HepG2 (cell line): ENCODE data around the gene IFITM10. TPM values are rescaled to one million over a fixed set of nuclear protein-coding genes. Genes with fewer than 3 reads are reported as not detected.

Experiments used
- SP140L ChIP-seq: sonication (generic); formaldehyde crosslinking; IDR thresholded peaks from 2 replicates; pipeline ENCODE4 v1.4.0; 2020; ENCODE audit warnings: missing genetic modification reagents, borderline replicate concordance
- TAF15 ChIP-seq: fragments of 200-400 bp; formaldehyde crosslinking; IDR thresholded peaks from one replicate; pipeline ENCODE4 v1.6.1; 2018; ENCODE audit warnings: mild to moderate bottlenecking, low read depth, low read length; ENCODE audit not compliant: poor library complexity, severe bottlenecking
- ZBTB37 ChIP-seq: sonication (generic); formaldehyde crosslinking; IDR thresholded peaks from 2 replicates; pipeline ENCODE4 v1.4.0; 2020; ENCODE audit warnings: mild to moderate bottlenecking, missing genetic modification reagents
- ZFP91 ChIP-seq: sonication (generic); formaldehyde crosslinking; IDR thresholded peaks from 2 replicates; pipeline ENCODE4 v1.9.0; 2022; ENCODE audit warnings: missing genetic modification reagents, mild to moderate bottlenecking, borderline replicate concordance
- ZNF138 ChIP-seq: sonication (generic); formaldehyde crosslinking; IDR thresholded peaks from 2 replicates; pipeline ENCODE4 v1.5.0; 2020; ENCODE audit warnings: mild to moderate bottlenecking, low read depth, missing genetic modification reagents
- ZNF224 ChIP-seq: sonication (generic); formaldehyde crosslinking; IDR thresholded peaks from 2 replicates; pipeline ENCODE4 v1.5.0; 2020; ENCODE audit warnings: mild to moderate bottlenecking, missing genetic modification reagents
- ZNF552 ChIP-seq: sonication (generic); formaldehyde crosslinking; IDR thresholded peaks from 2 replicates; pipeline ENCODE4 v1.9.0; 2022; ENCODE audit warnings: missing genetic modification reagents, mild to moderate bottlenecking, borderline replicate concordance
- polyA plus RNA-seq, 8 experiments: library from polyadenylated mRNA; depleted of rRNA in 3 of 8; stranded (reverse) in 7 of 8; unstranded in 1 of 8; fragments of >200 nt; fragmentation: Illumina TruSeq in 4 of 8; extraction: Trizol in 4 of 8; gene quantifications; 2 replicates each; pipeline versions ENCODE4 v1.2.1 to v1.2.3, GENCODE V29; 2011 to 2016; ENCODE audit warnings: low read depth in 4 of 8, missing spikeins in 1 of 8, mixed read lengths in 1 of 8; ENCODE audit not compliant: insufficient read depth in 1 of 8
- total RNA-seq, 5 experiments: library from RNA; depleted of rRNA; stranded (reverse); fragments of >200 nt; fragmentation: Illumina TruSeq; extraction: Trizol; gene quantifications; 2 replicates each; pipeline ENCODE4 v1.2.3, GENCODE V29; 2016; ENCODE audit warnings: low read depth in 1 of 5
- TF ChIP-seq, protein P1 (sequence below): sonication (generic); formaldehyde crosslinking; IDR thresholded peaks from 2 replicates; pipeline ENCODE4 v1.5.0; 2020; ENCODE audit warnings: missing genetic modification reagents, mild to moderate bottlenecking, borderline replicate concordance
- TF ChIP-seq, protein P2 (sequence below): sonication (generic); formaldehyde crosslinking; conservative IDR thresholded peaks from 2 replicates; pipeline ENCODE4 v1.4.0; 2020; ENCODE audit warnings: mild to moderate bottlenecking, missing genetic modification reagents, moderate library complexity
- TF ChIP-seq, protein P3 (sequence below): sonication (generic); formaldehyde crosslinking; IDR thresholded peaks from 2 replicates; pipeline ENCODE4 v1.5.0; 2020; ENCODE audit warnings: mild to moderate bottlenecking, missing genetic modification reagents, moderate library complexity
- TF ChIP-seq, protein P4 (sequence below): sonication (generic); formaldehyde crosslinking; IDR thresholded peaks from 2 replicates; pipeline ENCODE4 v1.8.0; 2022; ENCODE audit warnings: missing genetic modification reagents, mild to moderate bottlenecking, moderate library complexity, borderline replicate concordance

IFITM10 gene
- total and polyA plus RNA-seq, 2 of the 13 experiments (the other 11 are each of a cell fraction or from before 2014, with no cell fraction given), result 0.09 to 0.13 TPM

DNA sequence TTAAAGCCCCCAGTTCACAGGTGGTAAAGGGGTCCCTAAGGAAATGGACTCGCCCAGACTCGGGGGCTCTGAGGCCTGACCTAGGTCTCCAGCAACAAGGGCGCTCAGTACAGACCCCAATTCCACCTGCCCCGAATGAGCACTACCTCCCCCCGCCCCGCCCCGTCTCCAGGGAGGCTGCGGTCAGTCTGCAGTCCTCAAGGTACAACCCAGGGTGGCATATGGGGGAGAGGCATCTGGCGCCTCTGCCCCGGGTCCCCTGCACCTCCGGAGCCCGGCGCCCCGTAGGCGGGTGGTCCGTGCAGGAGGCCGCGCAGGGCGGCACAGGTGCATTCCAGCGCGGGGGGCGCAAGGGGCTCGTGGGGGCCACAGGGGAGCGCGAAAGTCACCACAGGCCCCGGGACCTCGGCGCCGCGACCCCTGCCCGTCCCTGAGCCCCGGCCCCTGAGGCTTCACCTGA is 13.0 kb upstream of the IFITM10 start (continued):
- TF ChIP-seq, protein P1, sequence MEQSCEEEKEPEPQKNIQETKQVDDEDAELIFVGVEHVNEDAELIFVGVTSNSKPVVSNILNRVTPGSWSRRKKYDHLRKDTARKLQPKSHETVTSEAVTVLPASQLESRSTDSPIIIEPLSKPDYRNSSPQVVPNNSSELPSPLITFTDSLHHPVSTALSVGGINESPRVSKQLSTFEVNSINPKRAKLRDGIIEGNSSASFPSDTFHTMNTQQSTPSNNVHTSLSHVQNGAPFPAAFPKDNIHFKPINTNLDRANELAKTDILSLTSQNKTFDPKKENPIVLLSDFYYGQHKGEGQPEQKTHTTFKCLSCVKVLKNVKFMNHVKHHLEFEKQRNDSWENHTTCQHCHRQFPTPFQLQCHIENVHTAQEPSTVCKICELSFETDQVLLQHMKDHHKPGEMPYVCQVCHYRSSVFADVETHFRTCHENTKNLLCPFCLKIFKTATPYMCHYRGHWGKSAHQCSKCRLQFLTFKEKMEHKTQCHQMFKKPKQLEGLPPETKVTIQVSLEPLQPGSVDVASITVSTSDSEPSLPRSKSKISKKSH (CRISPR knock-in tag), result 0 out of 2 replicates have a peak, but pooled peaks have one; percentile 41
- TF ChIP-seq TAF15 (no peak), ZNF138 (0 out of 2 replicates have a peak, but pooled peaks have one; percentile 15), ZNF224 (CRISPR knock-in tag) (0 out of 2 replicates have a peak, but pooled peaks have one; percentile 12), ZBTB37 (CRISPR knock-in tag) (no peak), ZFP91 (CRISPR knock-in tag) (no peak), ZNF552 (CRISPR knock-in tag) (no peak), SP140L (CRISPR knock-in tag) (no peak)
- TF ChIP-seq, protein P2, sequence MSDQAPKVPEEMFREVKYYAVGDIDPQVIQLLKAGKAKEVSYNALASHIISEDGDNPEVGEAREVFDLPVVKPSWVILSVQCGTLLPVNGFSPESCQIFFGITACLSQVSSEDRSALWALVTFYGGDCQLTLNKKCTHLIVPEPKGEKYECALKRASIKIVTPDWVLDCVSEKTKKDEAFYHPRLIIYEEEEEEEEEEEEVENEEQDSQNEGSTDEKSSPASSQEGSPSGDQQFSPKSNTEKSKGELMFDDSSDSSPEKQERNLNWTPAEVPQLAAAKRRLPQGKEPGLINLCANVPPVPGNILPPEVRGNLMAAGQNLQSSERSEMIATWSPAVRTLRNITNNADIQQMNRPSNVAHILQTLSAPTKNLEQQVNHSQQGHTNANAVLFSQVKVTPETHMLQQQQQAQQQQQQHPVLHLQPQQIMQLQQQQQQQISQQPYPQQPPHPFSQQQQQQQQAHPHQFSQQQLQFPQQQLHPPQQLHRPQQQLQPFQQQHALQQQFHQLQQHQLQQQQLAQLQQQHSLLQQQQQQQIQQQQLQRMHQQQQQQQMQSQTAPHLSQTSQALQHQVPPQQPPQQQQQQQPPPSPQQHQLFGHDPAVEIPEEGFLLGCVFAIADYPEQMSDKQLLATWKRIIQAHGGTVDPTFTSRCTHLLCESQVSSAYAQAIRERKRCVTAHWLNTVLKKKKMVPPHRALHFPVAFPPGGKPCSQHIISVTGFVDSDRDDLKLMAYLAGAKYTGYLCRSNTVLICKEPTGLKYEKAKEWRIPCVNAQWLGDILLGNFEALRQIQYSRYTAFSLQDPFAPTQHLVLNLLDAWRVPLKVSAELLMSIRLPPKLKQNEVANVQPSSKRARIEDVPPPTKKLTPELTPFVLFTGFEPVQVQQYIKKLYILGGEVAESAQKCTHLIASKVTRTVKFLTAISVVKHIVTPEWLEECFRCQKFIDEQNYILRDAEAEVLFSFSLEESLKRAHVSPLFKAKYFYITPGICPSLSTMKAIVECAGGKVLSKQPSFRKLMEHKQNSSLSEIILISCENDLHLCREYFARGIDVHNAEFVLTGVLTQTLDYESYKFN (CRISPR knock-in tag), result no peak
- TF ChIP-seq, protein P3, sequence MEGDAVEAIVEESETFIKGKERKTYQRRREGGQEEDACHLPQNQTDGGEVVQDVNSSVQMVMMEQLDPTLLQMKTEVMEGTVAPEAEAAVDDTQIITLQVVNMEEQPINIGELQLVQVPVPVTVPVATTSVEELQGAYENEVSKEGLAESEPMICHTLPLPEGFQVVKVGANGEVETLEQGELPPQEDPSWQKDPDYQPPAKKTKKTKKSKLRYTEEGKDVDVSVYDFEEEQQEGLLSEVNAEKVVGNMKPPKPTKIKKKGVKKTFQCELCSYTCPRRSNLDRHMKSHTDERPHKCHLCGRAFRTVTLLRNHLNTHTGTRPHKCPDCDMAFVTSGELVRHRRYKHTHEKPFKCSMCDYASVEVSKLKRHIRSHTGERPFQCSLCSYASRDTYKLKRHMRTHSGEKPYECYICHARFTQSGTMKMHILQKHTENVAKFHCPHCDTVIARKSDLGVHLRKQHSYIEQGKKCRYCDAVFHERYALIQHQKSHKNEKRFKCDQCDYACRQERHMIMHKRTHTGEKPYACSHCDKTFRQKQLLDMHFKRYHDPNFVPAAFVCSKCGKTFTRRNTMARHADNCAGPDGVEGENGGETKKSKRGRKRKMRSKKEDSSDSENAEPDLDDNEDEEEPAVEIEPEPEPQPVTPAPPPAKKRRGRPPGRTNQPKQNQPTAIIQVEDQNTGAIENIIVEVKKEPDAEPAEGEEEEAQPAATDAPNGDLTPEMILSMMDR (CRISPR knock-in tag), result no peak
- TF ChIP-seq, protein P4, sequence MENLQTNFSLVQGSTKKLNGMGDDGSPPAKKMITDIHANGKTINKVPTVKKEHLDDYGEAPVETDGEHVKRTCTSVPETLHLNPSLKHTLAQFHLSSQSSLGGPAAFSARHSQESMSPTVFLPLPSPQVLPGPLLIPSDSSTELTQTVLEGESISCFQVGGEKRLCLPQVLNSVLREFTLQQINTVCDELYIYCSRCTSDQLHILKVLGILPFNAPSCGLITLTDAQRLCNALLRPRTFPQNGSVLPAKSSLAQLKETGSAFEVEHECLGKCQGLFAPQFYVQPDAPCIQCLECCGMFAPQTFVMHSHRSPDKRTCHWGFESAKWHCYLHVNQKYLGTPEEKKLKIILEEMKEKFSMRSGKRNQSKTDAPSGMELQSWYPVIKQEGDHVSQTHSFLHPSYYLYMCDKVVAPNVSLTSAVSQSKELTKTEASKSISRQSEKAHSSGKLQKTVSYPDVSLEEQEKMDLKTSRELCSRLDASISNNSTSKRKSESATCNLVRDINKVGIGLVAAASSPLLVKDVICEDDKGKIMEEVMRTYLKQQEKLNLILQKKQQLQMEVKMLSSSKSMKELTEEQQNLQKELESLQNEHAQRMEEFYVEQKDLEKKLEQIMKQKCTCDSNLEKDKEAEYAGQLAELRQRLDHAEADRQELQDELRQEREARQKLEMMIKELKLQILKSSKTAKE (CRISPR knock-in tag), result 0 out of 2 replicates have a peak, but pooled peaks have one; percentile 15
